ENCODE measurements around the gene SLC4A4.

The SLC4A4 gene

DNA sequence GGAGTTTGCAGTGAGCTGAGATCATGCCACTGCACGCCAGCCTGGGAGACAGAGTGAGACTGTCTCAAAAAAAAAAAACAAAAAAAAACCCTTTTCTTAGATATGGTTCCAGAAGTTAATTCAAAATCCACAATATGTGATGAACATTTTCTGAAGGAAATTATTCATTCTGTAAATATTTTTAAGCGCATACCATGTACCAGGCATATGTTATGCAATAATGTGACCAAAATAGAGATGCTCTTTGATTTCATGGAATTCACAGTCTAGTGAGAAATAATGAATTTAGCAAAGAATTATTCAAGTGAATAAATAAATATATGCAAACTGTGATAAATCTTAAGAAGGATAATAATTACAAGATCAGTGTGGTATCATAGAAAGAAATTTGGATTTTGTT is 270.3 kb downstream of the SLC4A4 start:
- H3K9me3 ChIP-seq (ENCODE audit: control insufficient read depth, insufficient read depth, low read length): peaks cover 2% of the 10 kb centered on the region; the same call in 1 of the 2 replicates
- H3K36me3 ChIP-seq (ENCODE audit: insufficient read depth, low read length): no peaks in the 10 kb centered on the region

GRCh38 chr4:71609651-71610050 is 270.8 kb downstream of the SLC4A4 start:
- Histone ChIP-seq H3K9ac (ENCODE audit: low read depth, low read length) (no peak overlapping the region), H3K9me3 (ENCODE audit: control insufficient read depth, insufficient read depth, low read length) (peaks cover 2% of the 10 kb centered on the region; the same call in 1 of the 2 replicates), H3K4me1 (ENCODE audit: insufficient read depth, low read length) (peaks cover 13% of the 10 kb centered on the region), H3K36me3 (ENCODE audit: insufficient read depth, low read length) (no peaks in the 10 kb centered on the region)

More for the DNA sequence above, 270.3 kb downstream of the SLC4A4 start:
- Histone ChIP-seq H3K4me1 (ENCODE audit: insufficient read depth, low read length) (peaks cover 13% of the 10 kb centered on the region), H3K9ac (ENCODE audit: low read depth, low read length) (no peak overlapping the region)

DNA sequence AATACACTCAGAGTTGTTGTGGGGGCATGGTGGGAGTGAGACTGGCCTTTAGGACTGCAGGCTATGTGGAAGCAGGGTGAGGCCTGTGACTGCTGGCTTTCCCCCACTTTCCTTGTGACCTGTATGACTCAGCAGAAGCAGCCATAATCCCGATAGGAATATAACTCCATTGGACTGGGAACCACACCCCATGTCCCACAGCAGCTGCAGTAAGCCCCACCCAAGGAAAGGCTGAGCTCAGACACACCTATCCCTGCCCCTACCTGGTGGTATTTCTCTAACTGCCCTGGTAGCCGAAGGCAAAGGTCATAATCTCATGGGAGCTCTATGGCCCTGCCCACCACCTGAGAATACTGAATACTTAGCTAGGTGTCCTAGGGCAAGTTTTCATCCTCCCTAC is 275.8 kb downstream of the SLC4A4 start:
- Histone ChIP-seq H3K9ac (ENCODE audit: low read depth, low read length) (no peak overlapping the region), H3K4me1 (ENCODE audit: insufficient read depth, low read length) (peaks cover 6% of the 10 kb centered on the region; the same call in 1 of the 2 replicates), H3K36me3 (ENCODE audit: insufficient read depth, low read length) (no peaks in the 10 kb centered on the region), H3K9me3 (ENCODE audit: control insufficient read depth, insufficient read depth, low read length) (no peaks in the 10 kb centered on the region)

DNA sequence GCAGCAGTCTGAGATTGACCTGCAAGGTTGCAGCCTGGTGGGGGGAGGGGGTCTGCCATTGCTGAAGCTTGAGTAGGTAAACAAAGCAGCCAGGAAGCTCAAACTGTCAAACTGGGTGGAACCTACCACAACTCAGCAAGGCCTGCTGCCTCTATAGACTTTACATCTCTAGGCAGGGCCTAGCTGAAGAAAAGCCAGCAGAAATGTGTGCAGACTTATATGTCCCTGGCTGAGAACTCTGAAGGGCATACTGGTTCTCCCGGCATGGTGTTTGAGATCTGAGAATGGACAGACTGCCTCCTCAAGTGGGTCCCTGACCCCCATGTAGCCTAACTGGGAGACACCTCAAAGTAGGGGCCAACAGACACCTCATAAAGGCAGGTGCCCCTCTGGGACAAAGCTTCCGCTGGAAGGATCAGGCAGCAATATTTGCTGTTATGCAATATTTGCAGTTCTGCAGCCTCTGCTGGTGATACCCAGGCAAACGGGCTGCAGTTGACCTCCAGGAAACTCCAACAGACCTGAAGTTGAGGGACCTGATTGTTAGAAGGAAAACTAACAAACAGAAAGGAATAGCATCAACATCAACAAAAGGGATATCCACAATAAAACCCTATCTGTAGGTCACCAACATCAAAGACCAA is 277.5 kb downstream of the SLC4A4 start:
- no peaks in the 10 kb centered on the region for H3K36me3 ChIP-seq (ENCODE audit: insufficient read depth, low read length)
- H3K9ac ChIP-seq (ENCODE audit: low read depth, low read length): no peak overlapping the region
- no peaks in the 10 kb centered on the region for H3K9me3 ChIP-seq (ENCODE audit: control insufficient read depth, insufficient read depth, low read length)
- peaks cover 6% of the 10 kb centered on the region; the same call in 1 of the 2 replicates for H3K4me1 ChIP-seq (ENCODE audit: insufficient read depth, low read length)

Measured in ES-I3 (cell line).